Activated B cell treated with CpG ODN at 0.5 μM for 24 hours (primary cell): ENCODE results near the gene CCT6A. TPM values are rescaled to one million over a fixed set of nuclear protein-coding genes. Genes with fewer than 3 reads are reported as not detected.
"Not testable (repeated sequence)": the region's sequence is repeated elsewhere in the genome, so short reads cannot be mapped to it uniquely, and the experiment has no call there.

ENCODE experiments used
- ATAC-seq: fragments of 200-7000 bp; cut with Tn5 transposase; one replicate; pipeline ENCODE4 v1.10.0; 2021; ENCODE audit warnings: low read depth, mild to moderate bottlenecking, moderate library complexity
- CTCF ChIA-PET: fragments of 350-600 bp; sonication (Branson Sonifier 250); formaldehyde crosslinking; loops from one replicate; lab custom pipeline; 2021; ENCODE audit warnings: antibody characterized with exemption; lab: Charles Lee
- POLR2A ChIA-PET: fragments of 350-600 bp; sonication (Branson Sonifier 250); formaldehyde crosslinking; loops from one replicate; lab custom pipeline; 2021; ENCODE audit warnings: antibody characterized with exemption; lab: Charles Lee
- DNase-seq: peaks from one replicate; pipeline ENCODE4 v3.0.0; 2022
- H3K27ac Mint-ChIP-seq: one replicate; pipeline ENCODE4 v1.8.0; 2020; ENCODE audit warnings: mixed read lengths
- H3K27me3 Mint-ChIP-seq: one replicate; pipeline ENCODE4 v1.8.0; 2021; ENCODE audit warnings: mixed read lengths
- H3K36me3 Mint-ChIP-seq: one replicate; pipeline ENCODE4 v1.8.0; 2021; ENCODE audit warnings: low read depth, mixed read lengths
- H3K4me1 Mint-ChIP-seq: one replicate; pipeline ENCODE4 v1.8.0; 2021; ENCODE audit warnings: mixed read lengths
- H3K4me3 Mint-ChIP-seq: one replicate; pipeline ENCODE4 v1.8.0; 2020; ENCODE audit warnings: mild to moderate bottlenecking, mixed read lengths
- H3K9me3 Mint-ChIP-seq: one replicate; pipeline ENCODE4 v1.8.0; 2020; ENCODE audit warnings: mixed read lengths
- intact Hi-C: fragments of 100-400 bp; cut with micrococcal nuclease; formaldehyde crosslinking; loops from one replicate; pipeline ENCODE4 v1.15.1; 2024
- total RNA-seq: library from RNA; stranded (reverse); gene quantifications from 2 replicates; pipeline ENCODE4 v1.2.3, GENCODE V29; 2022
- TF ChIP-seq, protein P1 (sequence below): fragments of 200-600 bp; IDR thresholded peaks from one replicate; pipeline ENCODE4 v1.8.0; 2022; ENCODE audit warnings: antibody characterized with exemption, mild to moderate bottlenecking

CCT6A gene
- total RNA-seq, 1 donor from 2014 or later = 158 TPM

DNA sequence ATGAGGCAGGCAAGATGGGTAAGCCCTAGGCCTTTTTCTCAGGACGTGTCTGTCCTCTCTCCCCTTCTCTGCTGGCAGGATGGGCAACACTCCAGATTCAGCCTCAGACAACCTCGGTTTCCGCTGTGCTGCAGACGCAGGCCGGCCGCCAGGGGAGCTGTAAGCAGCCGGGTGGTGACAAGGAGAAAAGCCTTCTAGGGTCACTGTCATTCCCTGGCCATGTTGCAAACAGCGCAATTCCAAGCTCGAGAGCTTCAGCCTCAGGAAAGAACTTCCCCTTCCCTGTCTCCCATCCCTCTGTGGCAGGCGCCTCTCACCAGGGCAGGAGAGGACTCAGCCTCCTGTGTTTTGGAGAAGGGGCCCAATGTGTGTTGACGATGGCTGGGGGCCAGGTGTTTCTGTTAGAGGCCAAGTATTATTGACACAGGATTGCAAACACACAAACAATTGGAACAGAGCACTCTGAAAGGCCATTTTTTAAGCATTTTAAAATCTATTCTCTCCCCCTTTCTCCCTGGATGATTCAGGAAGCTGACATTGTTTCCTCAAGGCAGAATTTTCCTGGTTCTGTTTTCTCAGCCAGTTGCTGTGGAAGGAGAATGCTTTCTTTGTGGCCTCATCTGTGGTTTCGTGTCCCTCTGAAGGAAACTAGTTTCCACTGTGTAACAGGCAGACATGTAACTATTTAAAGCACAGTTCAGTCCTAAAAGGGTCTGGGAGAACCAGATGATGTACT is 28.1 kb downstream of the CCT6A start:
- intact Hi-C loops = loop anchor here (10.0 kb wide), 1 partner anchor 645 kb away; no protein-coding TSS in a partner anchor
- POLR2A ChIA-PET = interaction anchor here (0.7 kb wide), 1 partner anchor 438 kb away, joined by 4 read pairs; no protein-coding TSS in a partner anchor
- TF ChIP-seq, protein P1, sequence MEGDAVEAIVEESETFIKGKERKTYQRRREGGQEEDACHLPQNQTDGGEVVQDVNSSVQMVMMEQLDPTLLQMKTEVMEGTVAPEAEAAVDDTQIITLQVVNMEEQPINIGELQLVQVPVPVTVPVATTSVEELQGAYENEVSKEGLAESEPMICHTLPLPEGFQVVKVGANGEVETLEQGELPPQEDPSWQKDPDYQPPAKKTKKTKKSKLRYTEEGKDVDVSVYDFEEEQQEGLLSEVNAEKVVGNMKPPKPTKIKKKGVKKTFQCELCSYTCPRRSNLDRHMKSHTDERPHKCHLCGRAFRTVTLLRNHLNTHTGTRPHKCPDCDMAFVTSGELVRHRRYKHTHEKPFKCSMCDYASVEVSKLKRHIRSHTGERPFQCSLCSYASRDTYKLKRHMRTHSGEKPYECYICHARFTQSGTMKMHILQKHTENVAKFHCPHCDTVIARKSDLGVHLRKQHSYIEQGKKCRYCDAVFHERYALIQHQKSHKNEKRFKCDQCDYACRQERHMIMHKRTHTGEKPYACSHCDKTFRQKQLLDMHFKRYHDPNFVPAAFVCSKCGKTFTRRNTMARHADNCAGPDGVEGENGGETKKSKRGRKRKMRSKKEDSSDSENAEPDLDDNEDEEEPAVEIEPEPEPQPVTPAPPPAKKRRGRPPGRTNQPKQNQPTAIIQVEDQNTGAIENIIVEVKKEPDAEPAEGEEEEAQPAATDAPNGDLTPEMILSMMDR = no peak
- ATAC-seq (no peak), DNase-seq (no peak)
- H3K27ac Mint-ChIP-seq = no peak overlapping the region
- H3K27me3 Mint-ChIP-seq = no peaks in the 10 kb centered on the region
- no peaks in the 10 kb centered on the region for H3K4me1 Mint-ChIP-seq
- no peaks in the 10 kb centered on the region for H3K9me3 Mint-ChIP-seq
- no peak overlapping the region for H3K4me3 Mint-ChIP-seq
- CTCF ChIA-PET = no interaction called here
- peaks cover 47% of the 10 kb centered on the region for H3K36me3 Mint-ChIP-seq

DNA sequence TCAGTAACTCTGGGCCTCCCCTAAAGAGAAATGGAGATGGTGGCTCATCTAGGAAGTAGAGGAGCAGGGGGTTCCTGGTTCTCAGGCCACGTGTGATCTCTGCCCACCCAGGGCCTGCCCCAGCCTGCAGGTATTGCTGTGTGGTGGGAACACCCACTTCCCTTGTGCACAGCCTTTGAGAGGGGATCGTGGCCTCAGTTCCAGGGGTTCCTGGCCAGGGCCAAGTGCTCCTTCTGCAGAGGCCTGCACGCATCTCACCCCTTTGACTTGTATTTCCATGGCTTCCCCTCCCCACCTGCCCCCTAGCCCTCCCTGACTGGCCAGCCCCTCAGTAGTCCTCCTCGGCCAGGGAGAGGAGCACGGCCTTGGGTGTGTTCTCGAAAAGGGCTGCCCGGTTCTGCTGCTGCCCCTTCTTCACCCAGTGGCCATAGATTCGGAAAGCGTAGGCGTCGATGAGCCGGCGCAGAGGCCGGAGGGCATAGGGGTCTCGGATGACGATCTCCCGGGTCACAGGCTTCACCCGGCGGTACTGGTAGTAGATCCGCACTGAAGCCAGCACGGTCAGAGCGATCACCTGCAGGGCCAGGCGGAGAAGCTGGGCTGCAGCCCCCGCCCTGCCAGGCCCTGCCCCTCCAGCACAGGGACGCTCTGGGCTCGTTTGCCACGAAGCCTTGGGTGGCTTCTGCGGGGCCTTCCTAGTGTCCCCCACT is 29.3 kb downstream of the CCT6A start:
- H3K9me3 Mint-ChIP-seq, H3K27ac Mint-ChIP-seq, H3K4me3 Mint-ChIP-seq, intact Hi-C loops, H3K27me3 Mint-ChIP-seq, DNase-seq, CTCF ChIA-PET, ATAC-seq, H3K4me1 Mint-ChIP-seq: not testable (repeated sequence)
- H3K36me3 Mint-ChIP-seq = peaks cover 50% of the 10 kb centered on the region
- POLR2A ChIA-PET = interaction anchor here (0.7 kb wide), 1 partner anchor 439 kb away, joined by 4 read pairs; no protein-coding TSS in a partner anchor

DNA sequence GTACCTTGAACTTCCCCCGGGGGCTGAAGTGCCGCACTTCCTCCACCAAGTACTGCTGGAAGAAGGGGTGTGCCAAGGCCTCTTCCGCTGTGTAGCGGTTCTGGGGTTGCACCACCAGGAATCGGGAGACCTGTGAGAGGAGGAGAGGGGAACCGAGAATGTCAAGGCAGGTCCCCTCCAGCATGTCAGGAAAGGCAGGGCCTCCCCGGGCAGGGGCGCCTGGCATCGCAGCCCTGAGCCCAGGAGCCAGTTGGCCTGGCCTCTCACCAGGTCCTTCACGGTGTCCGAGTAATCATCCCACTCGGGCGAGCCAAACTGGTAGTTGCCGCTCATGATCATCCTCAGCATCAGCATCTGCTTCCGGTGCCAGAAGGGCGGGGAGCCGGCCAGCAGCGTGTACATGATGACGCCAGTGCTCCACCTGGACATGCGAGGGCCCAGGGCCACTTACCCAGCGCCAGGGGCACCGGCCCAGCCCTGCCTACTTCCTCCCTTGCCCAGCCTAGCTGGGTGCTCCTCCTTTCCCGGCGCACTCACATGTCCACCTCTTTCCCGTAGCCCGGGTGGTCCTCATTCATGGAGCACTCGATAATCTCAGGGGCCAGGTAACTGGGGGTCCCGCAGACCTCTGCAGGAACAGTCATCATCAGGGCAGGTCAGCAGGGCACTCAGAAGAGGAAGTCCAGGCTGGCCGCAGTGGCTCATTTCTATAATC is 30.2 kb downstream of the CCT6A start:
- ATAC-seq (no peak), DNase-seq (no peak)
- ChIA-PET POLR2A (no interaction called here), CTCF (no interaction called here)
- no peaks in the 10 kb centered on the region for H3K9me3 Mint-ChIP-seq
- peaks cover 51% of the 10 kb centered on the region for H3K36me3 Mint-ChIP-seq
- no peak overlapping the region for H3K27ac Mint-ChIP-seq
- intact Hi-C loops = no loop called here
- no peak overlapping the region for H3K4me3 Mint-ChIP-seq
- no peaks in the 10 kb centered on the region for H3K4me1 Mint-ChIP-seq
- TF ChIP-seq, protein P1 = no peak
- no peaks in the 10 kb centered on the region for H3K27me3 Mint-ChIP-seq

DNA sequence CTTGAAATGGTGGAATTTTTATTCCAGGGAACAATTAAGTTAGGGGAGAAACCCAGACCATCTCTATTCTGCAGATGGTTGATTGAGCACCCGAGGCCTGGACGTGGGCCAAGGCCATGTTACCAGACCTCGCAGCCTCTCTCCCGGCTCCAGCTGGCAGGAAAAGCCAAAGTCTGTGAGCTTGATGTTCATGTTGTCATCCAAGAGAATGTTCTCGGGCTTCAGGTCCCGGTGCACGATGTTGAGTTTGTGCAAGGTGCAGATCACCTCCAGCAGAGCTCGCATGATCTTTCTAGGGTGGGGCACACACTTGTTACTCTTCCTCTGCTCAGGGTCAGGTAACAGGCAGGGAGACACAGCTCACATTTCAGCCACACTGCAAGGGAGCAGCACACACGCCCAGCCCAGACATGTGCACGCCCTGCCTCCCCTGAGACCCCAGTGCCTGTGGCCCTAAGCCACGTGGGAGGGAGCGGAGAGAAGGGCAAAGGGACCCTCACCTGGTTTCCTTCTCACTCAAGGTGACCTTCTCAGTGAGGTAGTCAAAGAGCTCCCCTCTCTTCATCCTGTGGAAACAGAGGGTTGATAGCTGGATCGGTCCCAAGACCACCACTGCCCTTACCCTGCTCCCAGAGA is 31.7 kb downstream of the CCT6A start:
- ATAC-seq (no peak), DNase-seq (no peak)
- Mint-ChIP-seq H3K4me3 (no peak overlapping the region), H3K36me3 (peaks cover 46% of the 10 kb centered on the region), H3K4me1 (no peaks in the 10 kb centered on the region), H3K27me3 (no peaks in the 10 kb centered on the region), H3K27ac (no peak overlapping the region), H3K9me3 (no peaks in the 10 kb centered on the region)
- ChIA-PET CTCF (interaction anchor here (0.8 to 1.5 kb wide), 2 partner anchors 9 to 10 kb away, joined by 3 to 6 read pairs; no protein-coding TSS in a partner anchor), POLR2A (no interaction called here)
- TF ChIP-seq, protein P1 = no peak
- intact Hi-C loops = no loop called here

DNA sequence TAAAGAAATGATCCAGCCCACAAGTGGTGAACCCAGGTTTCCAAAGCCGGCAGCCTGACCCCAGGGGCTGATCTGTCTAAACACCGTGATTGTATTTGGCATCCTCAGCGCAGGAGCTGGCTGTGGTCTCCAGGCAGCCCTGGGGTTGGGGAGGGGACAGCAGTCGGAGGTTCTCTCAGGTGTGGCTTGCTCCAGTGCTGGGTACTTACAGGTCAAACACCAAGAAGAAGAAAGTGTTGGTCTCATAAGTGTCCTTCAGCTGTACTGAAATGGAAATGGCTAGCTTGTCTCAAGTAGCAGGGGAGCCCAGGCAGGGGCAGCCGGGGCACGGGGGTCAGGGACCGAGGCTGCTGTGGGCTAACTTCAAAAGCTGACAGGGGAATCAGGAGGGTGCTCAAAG is 35.2 kb downstream of the CCT6A start:
- TF ChIP-seq, protein P1 = no peak
- DNase-seq (no peak), ATAC-seq (no peak)
- intact Hi-C loops = no loop called here
- Mint-ChIP-seq H3K36me3 (peaks cover 27% of the 10 kb centered on the region), H3K4me1 (no peaks in the 10 kb centered on the region), H3K27ac (no peak overlapping the region), H3K27me3 (no peaks in the 10 kb centered on the region), H3K4me3 (no peak overlapping the region), H3K9me3 (no peaks in the 10 kb centered on the region)
- CTCF ChIA-PET = no interaction called here
- POLR2A ChIA-PET = no interaction called here
